Femur (tissue), 1 donor: ENCODE results near the gene DNAH17.
A peak's percentile ranks its signal among the peaks of the same experiment; 100 is the strongest.

ENCODE experiments used
- DNase-seq: peaks from one replicate; pipeline ENCODE4 v3.0.0-alpha.2; 2017

Gene DNAH17

DNA sequence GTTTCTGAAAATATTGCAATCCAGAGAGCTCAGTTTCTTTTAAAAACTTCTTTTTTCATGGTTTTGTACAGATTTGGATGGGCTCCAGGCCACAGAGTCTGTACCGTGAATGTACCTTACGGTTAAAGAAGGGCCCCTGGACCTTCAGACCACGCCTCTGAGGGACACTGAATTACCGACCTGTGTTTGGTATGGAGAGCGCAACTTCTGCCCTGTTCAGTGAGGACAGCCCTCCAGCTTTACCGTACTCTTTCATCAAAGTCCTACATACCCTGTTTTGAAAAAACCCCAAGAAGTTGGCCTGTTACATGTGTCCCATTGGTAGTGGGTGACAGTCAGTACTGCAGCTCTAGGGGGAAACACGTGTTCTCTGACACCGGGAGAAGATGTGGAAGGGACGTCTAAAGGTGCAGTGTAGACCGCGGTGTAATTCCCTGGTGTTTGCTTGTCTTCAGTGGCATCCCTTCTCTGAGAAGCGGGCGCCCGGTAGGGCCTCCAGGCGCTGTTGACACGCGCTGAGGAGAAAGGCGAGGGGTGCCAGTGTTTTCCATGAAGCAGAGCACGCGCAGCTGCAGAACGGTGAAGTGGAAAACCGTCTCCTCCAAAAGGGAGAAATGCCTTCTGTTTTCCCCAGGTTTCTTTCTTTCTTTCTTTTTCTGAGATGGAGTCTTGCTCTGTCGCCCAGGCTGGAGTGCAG is 192.6 kb downstream of the DNAH17 start:
- DNase-seq = no peak

DNA sequence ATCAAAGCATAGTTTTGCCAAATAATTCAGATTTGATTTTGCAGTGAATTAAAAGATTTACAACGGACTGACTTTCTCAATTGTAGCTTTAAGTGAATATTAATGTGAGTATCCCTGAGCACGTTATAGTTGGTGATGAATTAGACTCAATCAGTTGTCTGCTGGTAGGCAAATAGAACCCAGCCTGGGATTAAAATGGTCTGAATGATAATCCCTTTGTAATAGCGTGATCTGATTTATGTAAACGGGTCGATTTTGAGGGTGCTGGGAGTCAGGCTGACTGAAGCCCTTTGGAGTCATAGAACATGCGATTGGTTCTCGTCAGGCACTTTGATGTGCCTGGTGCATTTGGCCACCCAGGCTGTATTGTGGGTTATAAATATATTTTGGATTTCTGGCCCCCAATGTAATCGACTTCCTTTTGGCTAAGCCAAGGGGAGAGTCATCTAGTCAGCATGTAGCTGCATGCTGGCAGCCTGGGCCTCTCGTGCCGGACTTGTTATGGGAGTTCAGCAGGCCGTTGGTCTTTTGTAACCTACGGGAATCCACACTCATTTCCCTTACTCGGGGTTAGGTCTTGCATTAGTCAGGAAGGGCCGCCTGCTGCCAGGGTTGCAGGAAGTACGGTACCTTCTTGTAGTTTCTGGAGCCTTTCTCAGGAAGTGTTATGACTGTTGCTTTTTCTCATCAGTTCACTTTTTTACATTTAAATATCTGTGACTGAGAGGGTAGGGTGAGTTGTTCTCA is 193.3 kb downstream of the DNAH17 start:
- peak; percentile 66 for DNase-seq

DNA sequence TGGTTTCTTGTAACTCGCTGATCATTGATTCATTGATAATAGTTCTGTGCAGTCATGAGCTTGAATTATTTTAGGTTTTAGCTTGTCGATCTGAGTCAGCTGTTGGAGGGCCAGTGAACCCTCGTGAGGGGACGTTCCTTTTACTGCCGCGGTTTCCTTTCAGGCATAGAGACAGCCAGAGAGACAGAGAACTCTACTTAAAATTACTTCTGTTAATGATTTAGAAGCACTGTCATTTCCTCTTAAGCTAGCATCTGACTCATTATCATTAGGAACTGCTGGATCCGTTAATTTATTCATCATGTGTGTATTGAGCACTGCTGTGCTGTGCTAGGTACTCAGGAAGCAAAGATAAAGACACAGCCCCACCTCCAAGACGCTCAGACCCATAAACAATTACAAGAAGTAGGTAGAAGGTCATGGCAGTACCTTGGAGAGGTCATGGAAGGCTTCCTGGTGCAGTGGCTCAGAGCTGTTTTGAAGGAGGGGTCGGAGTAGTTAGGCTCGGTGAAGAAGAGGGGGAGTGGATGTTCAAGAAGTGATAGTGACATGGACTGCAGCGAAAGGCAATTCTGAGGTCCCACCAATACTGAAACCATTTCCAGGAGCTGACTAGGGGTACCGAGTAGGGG is 195.5 kb downstream of the DNAH17 start:
- no peak for DNase-seq

DNA sequence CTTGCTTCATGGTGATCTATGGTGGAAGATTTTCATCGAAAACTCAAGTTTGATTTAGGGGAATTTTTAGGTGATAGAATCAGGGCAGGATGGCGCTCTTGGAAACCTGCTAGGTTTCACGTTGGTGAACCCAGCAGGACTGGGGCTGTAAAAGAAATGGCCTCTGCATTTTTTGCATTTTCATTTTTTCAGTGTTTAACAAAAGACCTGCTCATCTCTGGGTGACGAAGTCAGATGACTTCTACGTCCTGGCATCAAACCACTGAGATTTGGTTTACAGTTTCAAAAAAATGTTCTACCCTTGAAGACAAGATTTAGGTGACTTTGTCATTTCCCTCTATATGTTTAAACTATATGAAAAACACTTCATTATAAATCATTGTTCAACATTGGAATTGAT is 196.8 kb downstream of the DNAH17 start:
- DNase-seq = no peak

DNA sequence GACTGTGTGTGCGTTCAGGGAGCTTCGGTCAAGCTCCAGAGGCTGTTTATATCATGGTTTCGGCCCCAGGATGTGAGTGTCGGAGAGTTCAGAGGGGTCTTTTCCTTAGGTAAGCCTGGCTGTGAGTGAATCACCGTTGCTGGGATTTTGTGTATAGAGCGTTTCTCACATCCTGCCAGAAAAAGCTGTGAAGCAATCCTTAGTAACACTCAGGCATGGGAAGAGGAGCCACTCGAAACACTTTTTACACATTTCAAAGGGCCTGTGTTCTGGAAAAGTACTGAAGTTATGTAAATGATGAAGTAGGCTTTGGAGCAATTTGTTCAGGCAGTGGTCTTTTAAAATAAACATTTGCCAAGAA is 198.1 kb downstream of the DNAH17 start:
- no peak for DNase-seq

DNA sequence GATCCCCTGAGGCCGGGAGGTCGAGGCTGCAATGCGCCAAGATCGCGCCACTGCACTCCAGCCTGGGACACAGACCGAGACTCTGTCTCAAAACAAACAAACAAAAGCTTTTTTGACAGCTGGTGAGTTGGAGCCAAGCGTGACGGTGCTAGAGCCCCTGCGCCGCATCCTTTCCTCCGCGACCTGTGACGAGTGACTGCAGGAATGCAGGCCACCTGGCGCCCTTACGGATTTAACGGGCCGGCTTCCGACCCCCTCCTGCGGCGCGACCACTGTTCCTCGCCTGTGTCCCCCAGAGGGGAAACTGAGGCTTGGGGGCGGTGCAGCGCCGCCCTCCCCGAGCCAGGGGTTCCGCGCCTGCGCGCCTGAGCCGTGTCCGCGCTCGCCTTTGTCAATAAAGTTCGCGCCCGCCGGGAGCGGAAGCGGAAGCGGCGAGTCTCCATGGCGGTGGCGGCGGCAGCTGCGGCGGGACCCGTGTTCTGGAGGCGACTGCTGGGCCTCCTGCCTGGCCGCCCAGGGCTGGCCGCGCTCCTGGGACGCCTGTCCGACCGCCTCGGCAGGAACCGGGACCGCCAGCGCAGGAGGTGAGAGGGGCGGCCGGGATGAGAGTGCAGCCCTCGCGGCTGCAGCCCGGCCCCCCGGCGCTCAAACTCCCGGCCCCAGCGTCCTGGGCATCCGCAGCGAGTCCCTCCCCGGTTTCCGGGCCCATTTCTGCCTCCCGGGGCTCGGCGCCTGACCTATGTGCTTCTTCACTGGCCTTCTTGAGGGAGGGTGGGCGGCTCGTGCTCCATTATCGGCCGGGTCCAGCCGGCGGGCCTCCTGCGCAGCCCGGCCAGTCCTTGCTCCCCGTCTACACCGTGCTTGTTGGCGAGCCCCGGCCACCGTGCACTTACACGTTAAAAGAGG is 198.7 kb downstream of the DNAH17 start, which contains the start of gene PGS1:
Gene PGS1 (plus strand): TSS at position 425 of the 906 bp plus-strand sequence. CDS start 17 bp downstream, at position 442.
- DNase-seq = peak; percentile 87

DNA sequence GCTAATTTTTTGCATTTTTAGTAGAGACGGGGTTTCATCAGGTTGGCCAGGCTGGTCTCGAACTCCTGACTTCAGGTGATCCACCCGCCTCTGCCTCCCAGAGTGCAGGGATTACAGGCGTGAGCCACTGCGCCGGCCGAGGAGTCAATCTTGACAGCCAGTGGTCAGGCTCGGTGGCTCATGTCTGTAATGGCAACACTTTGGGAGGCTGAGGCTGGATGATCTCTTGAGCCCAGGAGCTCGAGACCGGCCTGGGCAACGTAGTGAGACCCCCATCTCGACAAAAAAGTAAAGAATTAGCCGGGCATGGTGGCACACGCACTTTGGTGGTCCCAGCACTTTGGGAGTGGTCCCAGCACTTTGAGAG is 199.4 kb downstream of the DNAH17 start:
- no peak for DNase-seq

DNA sequence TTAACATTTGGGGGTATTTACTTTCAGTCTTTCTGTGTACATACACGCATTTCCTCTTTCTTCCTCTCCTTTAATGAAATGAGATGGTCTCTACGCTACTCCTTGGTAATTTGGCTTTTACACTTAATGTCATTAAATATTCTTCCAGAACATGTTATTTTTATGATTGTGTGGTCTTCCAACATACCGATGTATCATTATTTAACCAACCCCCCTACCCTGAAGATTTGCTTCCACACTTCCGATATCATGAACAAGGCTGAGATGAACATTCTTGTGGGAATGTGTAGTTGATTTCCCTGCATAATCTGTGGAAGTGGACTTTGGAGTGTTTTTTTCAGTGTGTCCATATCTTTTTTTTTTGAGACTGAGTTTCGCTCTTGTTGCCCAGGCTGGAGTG is 201.0 kb downstream of the DNAH17 start:
- no peak for DNase-seq

DNA sequence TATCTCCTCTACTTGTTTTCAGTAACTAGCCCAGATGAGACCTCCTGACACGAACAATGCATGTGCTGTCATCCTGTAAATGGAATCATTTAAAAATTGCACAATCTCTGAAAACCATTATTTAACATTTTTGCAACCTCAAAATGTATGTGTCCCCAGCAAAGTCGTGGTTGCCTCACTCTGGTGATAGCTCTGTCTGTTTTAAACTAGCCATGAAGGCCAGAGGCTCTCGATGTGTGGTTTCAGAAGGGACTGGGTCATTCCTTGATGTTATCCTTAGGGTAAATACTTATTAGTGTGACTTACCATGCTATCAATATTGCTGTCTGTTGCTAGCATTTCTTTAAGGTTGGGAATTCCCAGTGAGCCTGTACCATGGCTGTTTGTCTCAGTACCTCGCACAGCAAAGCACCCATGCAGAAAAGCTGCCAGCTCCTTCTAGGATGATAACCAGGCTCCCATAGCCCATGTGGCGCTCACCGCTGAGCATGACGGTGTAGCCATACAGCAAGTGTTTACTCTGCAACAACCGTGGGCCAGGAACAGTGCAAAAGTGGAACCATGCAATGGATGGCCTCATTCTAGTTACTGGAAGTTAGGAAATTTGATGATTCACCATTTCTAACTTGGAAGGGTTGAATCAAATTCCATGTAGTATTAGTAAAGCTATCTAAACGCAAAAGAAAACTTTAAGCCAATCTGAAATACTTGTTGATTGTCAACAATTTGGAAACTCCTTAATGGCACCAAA is 201.6 kb downstream of the DNAH17 start:
- no peak for DNase-seq

DNA sequence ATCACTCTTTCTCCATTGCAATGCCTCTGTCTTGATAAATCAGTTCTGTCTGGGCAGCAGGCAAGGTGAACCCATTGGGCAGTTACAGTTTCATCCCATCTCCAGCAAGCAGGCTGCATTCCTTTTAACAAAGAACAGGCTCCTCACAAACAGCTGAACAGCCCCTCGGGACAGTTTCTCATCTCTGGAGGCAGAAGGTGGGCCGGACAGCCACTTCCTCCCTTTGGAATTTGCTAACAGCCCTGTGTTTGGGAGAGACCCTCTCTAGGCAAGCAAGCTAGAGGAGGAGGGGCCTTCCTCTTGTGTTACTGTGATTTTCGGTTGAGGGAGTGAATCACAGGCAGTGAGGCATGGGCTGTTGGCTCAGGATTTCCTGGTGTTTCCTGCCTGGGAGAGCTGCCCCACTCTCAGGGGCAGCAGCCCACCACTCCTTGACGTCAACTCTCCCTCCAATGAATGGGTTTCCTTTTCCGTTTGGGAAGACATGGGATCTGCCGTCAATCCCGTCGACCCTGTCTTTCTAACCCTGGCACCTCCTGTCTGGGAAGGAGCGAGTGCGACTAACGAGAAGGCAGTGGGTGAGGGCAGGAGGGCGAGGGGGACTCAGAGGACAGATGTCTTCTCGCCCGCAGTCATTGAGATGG is 202.4 kb downstream of the DNAH17 start:
- no peak for DNase-seq

DNA sequence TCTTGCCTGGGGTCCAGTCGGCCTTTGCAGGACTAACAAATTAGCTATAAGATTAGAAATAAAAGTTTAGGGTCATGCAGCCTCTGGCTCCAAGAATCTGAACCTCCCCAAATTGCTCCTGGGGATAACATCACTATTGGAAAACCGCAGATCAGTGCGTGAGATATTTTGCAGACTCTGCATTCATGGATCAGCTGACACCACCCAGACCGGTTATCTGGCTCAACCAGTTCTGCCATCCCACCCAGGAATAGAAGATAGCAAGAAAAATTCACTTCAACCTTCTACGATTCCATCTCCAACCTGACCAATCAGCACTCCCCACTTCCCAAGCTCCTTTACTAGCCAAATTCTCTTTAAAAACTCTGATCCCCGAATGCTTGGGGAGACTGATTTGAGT is 203.0 kb downstream of the DNAH17 start:
- DNase-seq = no peak
